GM10266 (cell line): ENCODE results near the gene ADGRD2.

Experiments used
- DNase-seq: peaks from one replicate; pipeline ENCODE4 v3.0.0; 2012; ENCODE audit errors: extremely low spot score
- CTCF ChIP-seq: IDR thresholded peaks from 2 replicates; pipeline ENCODE4 v1.5.1; 2012; ENCODE audit warnings: mild to moderate bottlenecking, low read depth; ENCODE audit not compliant: control insufficient read depth, insufficient read depth; ENCODE audit errors: missing control alignments

The ADGRD2 gene

GRCh38 chr9:124485936-124486335 is 35.7 kb downstream of the ADGRD2 start:
- no peak for TF ChIP-seq CTCF
- DNase-seq = no peak

DNA sequence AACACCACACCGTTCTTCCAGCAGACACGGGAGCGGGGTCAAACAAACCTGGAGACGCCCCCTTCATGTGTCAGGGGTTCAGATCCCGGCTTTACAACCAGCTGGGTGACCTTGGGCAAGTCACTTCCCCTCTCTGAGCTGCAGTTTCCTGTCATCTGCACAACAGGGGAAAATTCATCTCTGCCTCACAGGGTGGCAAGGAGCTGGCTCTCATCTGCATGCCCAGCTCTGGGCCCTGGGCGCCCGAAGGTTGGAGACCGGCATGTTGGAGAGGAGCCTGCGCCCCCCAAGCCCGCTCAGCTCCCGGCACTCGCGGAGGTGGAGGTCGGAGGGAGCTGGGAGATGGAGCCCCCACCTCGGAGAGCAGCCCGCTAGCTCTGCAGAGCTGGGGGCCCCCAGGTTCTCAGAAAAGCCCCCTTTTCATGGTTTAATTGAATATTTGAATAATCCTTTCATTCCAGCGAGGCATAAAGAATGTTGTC is 36.6 kb downstream of the ADGRD2 start:
- no peak for TF ChIP-seq CTCF
- no peak for DNase-seq

GRCh38 chr9:124487260-124488182 is 37.3 kb downstream of the ADGRD2 start:
- no peak for DNase-seq
- TF ChIP-seq CTCF = no peak

DNA sequence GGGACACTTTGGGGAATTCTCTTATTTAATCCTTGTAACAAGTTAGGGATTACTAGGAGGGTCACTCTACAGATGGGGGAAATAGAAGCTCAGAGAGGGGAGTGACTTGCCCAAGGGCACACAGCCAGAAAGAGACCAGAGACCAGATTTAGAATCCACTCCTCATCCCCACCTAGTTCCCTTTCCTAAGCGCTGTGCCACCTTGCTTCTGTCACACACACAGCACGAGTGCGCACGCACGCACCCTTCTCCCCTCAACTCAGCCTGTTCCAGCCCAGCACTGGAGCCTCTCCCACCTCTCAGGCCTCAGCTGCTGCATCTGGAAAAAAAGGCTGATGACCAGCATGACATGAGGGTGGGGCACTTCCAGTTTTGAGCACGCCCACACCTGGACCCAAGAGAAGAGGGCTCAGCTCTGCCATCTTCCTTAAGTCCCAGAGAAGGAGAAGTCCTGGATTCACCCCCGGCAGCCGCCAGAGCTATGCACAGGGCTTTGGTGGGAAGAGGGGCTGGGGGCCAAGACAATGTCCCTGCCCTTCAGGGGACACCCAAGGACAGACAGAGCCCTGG is 38.5 kb downstream of the ADGRD2 start:
- no peak for DNase-seq
- no peak for TF ChIP-seq CTCF

GRCh38 chr9:124489222-124489621 is 39.0 kb downstream of the ADGRD2 start:
- no peak for DNase-seq
- no peak for TF ChIP-seq CTCF

DNA sequence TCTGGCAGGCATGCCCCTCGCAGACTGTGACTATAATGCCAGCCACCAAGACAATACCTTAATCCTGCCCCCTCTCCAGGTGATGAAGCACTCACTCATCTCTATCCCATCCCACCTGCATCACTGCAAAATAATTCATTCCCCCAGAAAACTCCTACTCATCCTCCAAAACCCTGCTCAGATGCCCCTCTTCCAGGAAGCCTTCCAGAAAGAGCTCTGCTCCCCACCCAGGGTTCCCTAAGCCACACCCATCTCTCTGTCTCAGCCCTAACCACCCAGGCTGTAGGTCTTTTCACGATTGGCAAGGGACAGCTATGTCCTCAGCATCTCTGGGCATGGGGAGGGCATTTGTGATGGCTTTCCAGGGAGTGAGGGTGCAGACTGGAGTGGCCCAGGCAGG is 39.8 kb downstream of the ADGRD2 start:
- TF ChIP-seq CTCF = no peak
- no peak for DNase-seq

DNA sequence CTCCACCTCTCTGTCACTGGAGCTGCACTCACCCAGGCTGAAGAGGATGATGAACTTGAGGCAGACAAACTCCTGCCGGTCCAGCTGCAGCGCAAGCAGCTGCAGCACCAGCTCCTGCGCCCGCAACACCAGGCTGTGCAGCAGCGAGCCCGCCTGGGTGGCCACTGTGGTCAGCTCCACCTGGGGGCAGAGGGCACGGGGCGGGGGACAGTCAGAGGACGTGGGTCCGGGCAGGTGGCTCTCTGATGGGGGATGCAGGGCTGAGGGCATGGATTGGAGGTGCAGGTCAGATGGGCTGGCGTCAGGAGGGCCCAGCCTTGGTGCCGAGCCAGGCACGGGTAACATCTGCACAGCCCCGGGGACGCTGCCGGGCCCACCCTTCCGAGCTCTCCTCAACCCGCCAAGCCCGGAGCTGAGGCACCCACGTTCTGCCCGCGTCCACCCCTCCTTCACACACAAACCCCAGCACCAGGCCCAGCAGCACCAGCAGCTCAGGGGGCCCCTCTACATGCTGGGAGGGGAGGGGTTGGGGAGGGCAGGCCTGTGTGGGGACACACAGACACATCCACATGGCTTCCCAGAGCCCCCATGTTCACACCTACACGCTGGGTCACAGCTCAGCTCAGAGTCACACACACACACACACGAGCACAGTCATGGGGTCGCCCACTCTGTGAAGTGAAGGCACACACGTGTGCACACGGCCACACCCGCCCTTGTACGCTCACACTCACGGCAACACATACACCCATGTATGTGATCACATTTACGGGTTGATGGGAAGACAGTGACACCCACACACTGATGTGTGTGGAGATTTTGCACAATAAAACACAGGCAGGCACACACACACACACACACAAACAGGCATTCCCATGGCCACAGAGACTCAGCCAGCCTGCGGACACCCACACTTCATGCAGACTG is 41.1 kb downstream of the ADGRD2 start:
- TF ChIP-seq CTCF = no peak
- no peak for DNase-seq
